Small intestine (tissue), 4 donors: ENCODE data around the gene PIK3C2B. TPM values are rescaled to one million over a fixed set of nuclear protein-coding genes. Genes with fewer than 3 reads are reported as not detected.

Source experiments
- polyA plus RNA-seq, 4 donors: library from polyadenylated mRNA; stranded (reverse) in 3 of 4; unstranded in 1 of 4; fragments of 200-250 nt in 3 of 4; fragments of 120-200 nt in 1 of 4; gene quantifications; one replicate each; pipeline versions ENCODE4 v1.2.1 to v1.2.3, GENCODE V29; 2013
- donor health status: healthy with polysubstance abuse.
- donor health status: Bipolar disorder and iron deficiency.
- donor health status: healthy.

PIK3C2B gene
- polyA plus RNA-seq, 4 donors: 8.1 to 31.1 (median 17.5) TPM

Other genes with a start within 250 kb of the PIK3C2B start
- 10 to 100 TPM; 27.4 to 58.0 (median 38.3) TPM for gene PLEKHA6, start 134.9 kb downstream of the PIK3C2B start, polyA plus RNA-seq
- gene PPP1R15B, start 83.0 kb downstream of the PIK3C2B start, polyA plus RNA-seq: 10 to 100 TPM in 2 of 4 donors, 1 to 10 TPM in 2; 9.4 to 48.1 (median 17.7) TPM
- 10 to 100 TPM in 1 of 4 donors, 1 to 10 TPM in 3; 4.1 to 38.5 (median 6.6) TPM for gene MDM4, start 21.6 kb upstream of the PIK3C2B start, polyA plus RNA-seq
- gene LRRN2, start 190.9 kb upstream of the PIK3C2B start, polyA plus RNA-seq: 1 to 10 TPM in 2 of 4 donors, not detected in 2; 3.0 to 3.1 TPM